ENCODE measurements around the gene MGAT4C.

DNA sequence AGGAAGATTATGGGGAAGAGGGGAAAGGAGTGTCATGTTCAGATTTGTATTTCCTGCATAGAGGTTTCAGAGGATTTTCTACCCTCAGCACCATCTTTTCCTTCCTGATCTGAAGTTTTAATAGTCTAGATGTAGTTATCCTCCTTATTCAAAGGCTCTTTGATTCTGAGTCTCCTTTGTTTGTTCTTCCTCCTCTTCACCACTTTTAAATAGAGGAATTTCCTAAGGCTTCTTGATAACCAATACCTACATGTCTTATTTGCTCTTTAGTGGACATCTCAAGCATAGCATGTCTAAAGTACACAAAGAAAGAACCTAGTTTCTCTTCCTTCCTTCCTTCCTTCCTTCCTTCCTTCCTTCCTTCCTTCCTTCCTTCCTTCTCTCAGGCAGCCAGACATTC lies 8.3 kb downstream of the MGAT4C start:
- no peak for TF ChIP-seq POLR2A (IDR thresholded peaks at IDR 0.05; ENCODE audit: low read length)
- no peak for TF ChIP-seq GATA1 (IDR thresholded peaks at IDR 0.05; ENCODE audit: low read depth, low read length)

Measured in erythroblast (primary cell).